Sciatic nerve (tissue), 2 donors: ENCODE measurements around the gene FGFR2. TPM values are rescaled to one million over a fixed set of nuclear protein-coding genes. Genes with fewer than 3 reads are reported as not detected.
A peak's percentile ranks its signal among the peaks of the same experiment; 100 is the strongest.
"Not testable (repeated sequence)": the region's sequence is repeated elsewhere in the genome, so short reads cannot be mapped to it uniquely, and the experiment has no call there.

Experiments used
- ATAC-seq: fragments of 200-7000 bp; cut with Tn5 transposase; one replicate; pipeline ENCODE4 v1.9.1; 2020; ENCODE audit warnings: mild to moderate bottlenecking, moderate library complexity
- DNase-seq: peaks from one replicate; pipeline ENCODE4 v3.0.0-alpha.2; 2020; ENCODE audit warnings: low spot score
- intact Hi-C: fragments of 100-400 bp; cut with DNase I; formaldehyde crosslinking; loops from one replicate; pipeline ENCODE4 v1.14.2; 2022
- total RNA-seq: library from RNA; stranded (reverse); fragmentation: NEBNext Ultra II Directional; extraction: Animal tissue kit (Norgen Biotek cat#: 25700); gene quantifications from one replicate; pipeline ENCODE4 v1.2.1, GENCODE V29; 2021
- donor health status: DM: no; HTN: no; CAD: no.
- donor health status: DM: no; HTN: no; CAD: no.

The FGFR2 gene
- total RNA-seq, 1 donor from 2014 or later, result 10.8 TPM

- intact Hi-C loops, result no loop called here
- ATAC-seq (no peak), DNase-seq (no peak)
These were observed 30.7 kb downstream of the FGFR2 start for GRCh38 chr10:121567569-121567968.

DNA sequence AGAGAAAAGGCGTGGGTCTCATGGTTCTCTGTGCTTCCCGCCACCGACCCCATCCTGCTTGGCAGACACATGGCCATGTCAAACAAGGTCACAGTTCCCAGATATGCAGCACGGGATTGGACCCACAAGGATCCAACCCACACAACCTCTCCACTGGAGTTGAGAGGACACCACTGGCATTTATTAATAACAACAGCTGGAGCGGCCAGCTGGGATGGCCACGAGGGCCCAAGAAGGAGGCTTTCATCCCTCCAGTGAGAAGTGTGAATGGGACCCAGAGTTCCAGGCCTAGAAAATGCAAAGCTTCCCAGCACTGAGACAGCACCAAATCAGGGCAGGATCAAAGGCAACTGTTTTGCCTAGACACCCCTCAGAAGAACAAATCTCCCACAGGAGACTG, 31.5 kb downstream of the FGFR2 start:
- ATAC-seq, result no peak
- intact Hi-C loops, result no loop called here
- DNase-seq, result no peak

DNA sequence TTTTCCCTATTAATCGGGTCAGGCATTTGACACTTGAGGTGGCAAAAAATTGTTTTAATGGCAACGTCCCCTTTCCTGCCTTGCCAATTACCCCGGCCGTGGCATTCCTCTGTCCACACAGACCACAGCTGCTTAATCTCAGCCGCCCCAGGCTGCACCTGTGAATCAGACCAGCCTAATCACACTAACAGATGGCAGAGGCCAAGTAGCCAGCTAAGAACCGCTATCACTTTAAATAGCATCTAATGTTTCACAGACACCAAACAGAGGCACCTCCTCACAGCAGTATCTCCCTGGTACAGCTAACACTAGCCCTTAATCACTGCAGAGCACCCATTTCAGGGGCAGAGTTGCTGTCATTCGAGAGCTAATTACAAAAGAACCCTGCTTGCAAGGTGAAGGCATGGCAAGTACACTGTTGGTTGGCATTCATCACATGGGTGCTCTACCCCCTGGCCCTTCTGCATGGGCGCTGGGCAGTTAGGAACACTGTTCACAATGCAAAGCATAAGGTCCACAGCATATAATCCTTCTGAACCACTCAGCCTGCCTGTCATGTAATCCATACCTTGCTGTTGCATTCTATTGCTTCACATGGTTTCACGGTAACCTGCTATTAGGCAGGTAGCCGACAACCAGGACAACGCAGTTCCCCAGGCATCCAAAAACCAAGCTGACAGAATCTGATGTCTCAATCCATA, 38.8 kb downstream of the FGFR2 start:
- DNase-seq (no peak), ATAC-seq (no peak)
- intact Hi-C loops, result no loop called here

DNA sequence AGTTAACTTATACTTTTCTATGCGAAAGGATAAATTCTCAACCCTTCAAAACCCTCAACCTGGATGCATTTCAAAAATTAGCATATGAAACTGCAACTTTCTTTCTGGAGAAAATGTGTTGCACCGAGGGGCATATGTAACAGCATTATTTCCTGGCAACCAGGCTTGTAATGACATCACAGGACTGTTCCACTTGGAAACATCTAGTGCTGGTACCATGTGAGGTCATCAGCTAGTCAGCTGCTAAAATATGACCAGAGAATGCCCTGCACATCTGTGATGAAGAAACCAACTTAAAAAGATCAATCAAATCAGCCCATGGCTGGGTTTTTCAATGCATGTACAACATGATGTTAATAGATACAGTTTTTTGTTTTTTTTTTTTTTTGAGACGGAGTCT, 40.0 kb downstream of the FGFR2 start:
- no peak for DNase-seq

DNA sequence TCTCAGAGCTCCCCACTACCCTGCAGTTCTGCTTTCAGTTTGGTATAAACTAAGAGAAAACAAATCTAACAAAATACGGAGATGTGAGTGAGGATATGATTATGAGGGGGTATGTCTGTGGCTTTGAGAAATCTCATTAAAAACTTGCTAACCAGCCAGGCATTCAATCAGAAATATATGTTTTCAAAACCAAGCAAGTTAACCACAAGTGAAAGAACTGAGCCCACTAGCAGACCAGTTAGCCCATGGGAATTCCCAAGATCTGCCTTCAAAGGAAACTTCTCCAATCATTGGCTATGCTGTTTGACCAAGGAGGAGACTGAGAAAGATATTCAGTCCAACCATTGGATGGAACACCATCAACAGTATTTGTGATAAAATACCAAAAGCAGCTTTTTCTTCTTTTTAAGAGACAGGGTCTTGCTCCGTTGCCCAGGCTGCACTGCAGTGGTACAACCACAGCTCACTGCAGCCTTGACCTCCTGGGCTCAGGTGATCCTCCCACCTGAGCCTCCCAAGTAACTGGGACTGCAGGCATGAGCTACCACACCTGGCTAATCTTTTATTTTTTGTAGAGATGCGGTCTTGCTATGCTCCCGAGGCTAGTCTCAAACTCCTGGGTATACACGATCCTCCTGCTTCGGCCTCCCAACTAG, 41.2 kb downstream of the FGFR2 start:
- no peak for DNase-seq
- intact Hi-C loops, result no loop called here
- ATAC-seq, result no peak

More for the DNA sequence above, 40.0 kb downstream of the FGFR2 start:
- no peak for ATAC-seq
- intact Hi-C loops, result no loop called here

DNA sequence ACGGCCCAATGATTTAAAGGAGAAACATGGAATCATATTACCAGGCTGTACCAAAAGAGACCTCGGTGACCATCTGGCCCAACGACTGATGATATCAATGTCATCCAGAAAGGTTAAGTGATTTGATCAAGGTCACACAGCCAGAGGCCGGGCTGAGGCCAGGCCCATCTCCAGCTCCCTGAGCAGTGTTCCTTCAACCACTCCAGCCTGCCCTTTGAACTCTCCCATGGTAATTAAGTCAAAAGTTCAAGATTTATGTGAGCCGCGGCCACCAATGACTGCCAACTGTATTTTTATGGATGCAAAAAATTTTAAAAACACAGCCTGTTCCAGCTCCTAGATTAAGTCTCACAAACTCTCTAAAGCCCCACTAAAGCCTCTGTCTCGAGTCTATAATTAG, 41.8 kb downstream of the FGFR2 start:
- intact Hi-C loops, result no loop called here
- ATAC-seq (no peak), DNase-seq (no peak)

DNA sequence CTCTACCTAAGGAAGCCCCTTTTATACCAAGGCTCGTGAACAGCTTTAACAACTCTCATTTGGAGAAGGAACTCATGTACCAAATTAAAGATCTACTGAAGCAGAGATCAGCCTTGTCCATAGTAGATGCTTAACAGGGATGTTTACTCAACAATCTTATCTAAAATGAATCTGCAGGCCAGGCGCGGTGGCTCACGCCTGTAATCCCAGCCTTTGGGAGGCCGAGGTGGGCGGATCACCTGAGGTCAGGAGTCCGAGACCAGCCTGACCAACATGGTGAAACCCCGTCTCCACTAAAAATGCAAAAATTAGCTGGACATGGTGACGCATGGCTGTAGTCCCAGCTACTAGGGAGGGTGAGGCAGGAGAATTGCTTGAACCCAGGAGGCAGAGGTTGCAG, 43.3 kb downstream of the FGFR2 start:
- ATAC-seq, intact Hi-C loops, DNase-seq: not testable (repeated sequence)

GRCh38 chr10:121553511-121554264, 44.6 kb downstream of the FGFR2 start:
- intact Hi-C loops, result no loop called here
- DNase-seq, result no peak
- no peak for ATAC-seq

DNA sequence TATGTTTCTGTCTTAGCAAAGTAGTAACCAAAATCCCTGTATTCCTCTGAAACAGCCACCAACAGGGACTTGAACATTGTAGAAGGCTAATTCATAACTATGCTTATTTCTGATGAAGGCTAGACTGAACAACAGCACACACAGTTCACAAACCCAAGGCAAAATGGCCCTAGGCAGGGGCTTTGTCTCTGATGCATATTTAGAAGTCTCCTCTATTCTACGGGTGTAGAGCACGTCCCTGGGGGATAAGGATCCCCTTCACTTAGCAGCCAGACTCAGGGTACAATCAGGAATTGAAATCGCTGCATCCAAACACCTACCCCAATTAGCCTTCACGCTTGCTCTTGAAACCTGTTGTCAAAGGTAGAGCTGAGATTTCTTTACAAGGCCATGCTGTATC, 45.5 kb downstream of the FGFR2 start:
- no peak for ATAC-seq
- no peak for DNase-seq
- intact Hi-C loops, result no loop called here

GRCh38 chr10:121551210-121551885, 46.9 kb downstream of the FGFR2 start:
- ATAC-seq (no peak), DNase-seq (no peak)
- intact Hi-C loops, result no loop called here

DNA sequence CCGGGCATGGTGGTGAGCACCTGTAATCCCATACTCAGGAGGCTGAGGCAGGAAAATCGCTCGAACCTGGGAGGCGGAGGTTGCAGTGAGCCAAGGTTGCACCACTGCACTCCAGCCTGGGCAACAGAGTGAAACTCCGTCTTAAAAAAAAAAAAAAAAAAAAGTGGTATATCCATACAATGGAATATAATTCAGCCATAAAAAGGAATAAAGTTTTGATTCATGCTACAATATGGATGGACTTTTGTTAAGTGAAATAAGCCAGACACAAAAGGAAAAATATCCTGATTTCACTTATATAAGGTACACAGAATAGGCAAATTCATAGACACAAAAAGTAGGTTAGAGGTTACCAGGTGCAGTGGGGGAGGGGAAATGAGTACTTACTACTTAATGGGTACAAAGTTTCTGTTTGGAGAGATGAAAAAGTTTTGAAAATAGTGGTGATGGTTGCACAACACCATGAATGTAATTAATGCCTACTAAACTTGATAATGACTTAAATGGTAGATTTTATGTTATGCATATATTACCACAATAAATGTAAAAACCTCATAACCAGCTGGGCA, 53.9 kb downstream of the FGFR2 start:
- DNase-seq (no peak), ATAC-seq (no peak)
- intact Hi-C loops, result no loop called here

- no peak for ATAC-seq
- no peak for DNase-seq
- intact Hi-C loops, result no loop called here
These were observed 54.7 kb downstream of the FGFR2 start for GRCh38 chr10:121543545-121543944.

GRCh38 chr10:121541450-121542120, 56.7 kb downstream of the FGFR2 start:
- ATAC-seq (no peak), DNase-seq (no peak)
- intact Hi-C loops, result no loop called here

DNA sequence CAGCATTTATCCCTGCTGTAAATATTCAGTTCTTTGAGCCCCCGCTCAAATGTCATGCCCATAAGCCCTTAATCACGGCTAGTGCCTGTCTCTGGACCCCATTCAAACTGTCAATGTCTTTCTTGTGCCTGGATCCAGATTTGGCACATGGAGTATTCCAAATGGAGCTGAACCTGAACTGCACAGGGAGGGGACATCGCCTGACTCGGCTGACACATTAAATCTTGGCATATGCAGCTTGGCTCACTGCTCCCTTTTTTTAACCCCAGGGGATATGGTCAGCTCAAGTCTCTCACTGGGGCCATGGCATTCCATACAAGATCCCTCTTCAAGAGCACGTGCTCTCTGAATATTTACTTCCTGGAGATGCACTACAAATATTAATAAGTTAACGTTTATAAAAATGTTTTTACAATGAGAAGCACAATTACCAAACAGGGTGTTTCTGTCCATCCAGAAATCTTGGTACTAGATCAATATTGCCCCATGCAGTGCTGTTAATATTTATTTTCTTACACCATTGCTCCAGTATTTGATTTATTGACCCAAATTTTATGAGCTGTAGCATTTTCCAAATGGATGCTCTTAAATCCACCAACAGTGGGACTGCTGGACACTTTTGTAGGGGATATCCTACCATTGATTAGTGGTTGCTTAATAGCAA, 57.4 kb downstream of the FGFR2 start:
- DNase-seq (no peak), ATAC-seq (no peak)
- intact Hi-C loops, result no loop called here

DNA sequence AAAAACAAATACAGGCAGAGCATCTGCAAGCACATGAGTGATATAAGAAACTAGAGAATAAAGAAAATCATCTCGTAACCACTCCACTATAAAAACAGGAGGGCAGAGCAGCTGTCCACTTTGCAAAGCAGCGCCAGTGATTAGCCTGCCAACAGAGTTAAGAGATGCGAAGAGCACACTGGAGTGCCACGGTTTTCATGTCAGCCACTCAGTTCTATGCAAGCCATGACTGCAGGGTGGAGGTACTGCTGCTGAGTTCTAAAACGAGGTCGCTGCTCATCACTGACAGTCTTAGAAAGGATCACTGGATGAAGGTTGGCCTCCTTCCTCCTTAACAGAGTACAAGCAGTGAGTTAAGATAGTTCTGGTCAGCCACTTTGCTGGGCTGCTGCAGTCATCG, 58.5 kb downstream of the FGFR2 start:
- DNase-seq (no peak), ATAC-seq (no peak)
- intact Hi-C loops, result no loop called here

DNA sequence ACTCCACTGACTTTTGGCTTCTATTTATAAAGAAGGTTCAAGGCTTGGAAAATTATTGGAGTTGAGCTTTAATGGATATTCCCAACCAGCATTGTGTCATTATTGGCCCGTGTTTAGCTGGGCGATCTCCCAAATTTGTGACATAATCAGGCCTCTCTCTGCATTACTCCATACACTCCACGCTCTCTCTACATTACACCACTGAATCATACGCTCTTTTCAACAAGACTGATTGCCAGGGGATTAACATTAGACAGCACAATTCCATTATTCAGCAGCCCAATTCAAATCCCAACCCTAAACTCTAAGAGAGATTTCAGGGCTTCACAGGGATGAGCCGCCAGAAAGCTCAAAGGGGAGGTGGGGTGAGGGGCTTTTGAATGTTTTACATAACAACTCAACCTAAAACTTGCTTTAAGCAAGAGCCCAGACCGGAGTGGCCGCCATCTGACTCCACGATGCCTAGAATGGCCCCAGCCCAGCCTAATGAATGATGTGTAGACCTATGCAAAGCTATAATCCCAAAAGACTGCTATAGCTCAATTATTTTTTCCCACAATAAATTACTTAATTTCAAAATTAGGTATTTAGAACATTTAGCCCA, 61.8 kb downstream of the FGFR2 start:
- intact Hi-C loops, result no loop called here
- ATAC-seq (no peak), DNase-seq (no peak)

GRCh38 chr10:121535381-121535780, 62.9 kb downstream of the FGFR2 start:
- intact Hi-C loops, result no loop called here
- DNase-seq (no peak), ATAC-seq (no peak)

- intact Hi-C loops, result no loop called here
- DNase-seq, result no peak
- peak; percentile 78 for ATAC-seq
These were observed 65.9 kb downstream of the FGFR2 start for GRCh38 chr10:121532292-121532864.
